HL-60 (cell line): Measurements from ENCODE around the gene NUMB.

Experiments
- DNase-seq, 2 experiments: peaks; one replicate each; pipeline ENCODE4 v3.0.0-alpha.2; 2010 to 2020; ENCODE audit warnings: low read depth in 1 of 2, low spot score in 1 of 2
- H3K27ac ChIP-seq: fragments of 250-450 bp; sonication (Bioruptor Pico); replicated peaks from 2 replicates; pipeline ENCODE4 v1.5.1; 2020; ENCODE audit warnings: mild to moderate bottlenecking, moderate library complexity
- H3K27me3 ChIP-seq: fragments of 250-450 bp; sonication (Bioruptor Pico); 2 replicates; pipeline ENCODE4 v1.5.1; 2021; ENCODE audit warnings: mild to moderate bottlenecking, moderate library complexity; ENCODE audit not compliant: insufficient read depth, poor library complexity, severe bottlenecking
- H3K4me3 ChIP-seq: replicated peaks from 2 replicates; pipeline ENCODE4 v1.5.1; 2011; ENCODE audit warnings: mild to moderate bottlenecking, control low read depth, low read length; ENCODE audit not compliant: insufficient read depth
- GABPA ChIP-seq: IDR thresholded peaks from 2 replicates; pipeline ENCODE4 v1.6.1; 2012; ENCODE audit warnings: low read depth
- POLR2AphosphoS5 ChIP-seq: IDR thresholded peaks from 2 replicates; pipeline ENCODE4 v1.6.1; 2012; ENCODE audit warnings: low read depth
- SPI1 ChIP-seq: IDR thresholded peaks from 2 replicates; pipeline ENCODE4 v1.6.1; 2012; ENCODE audit warnings: low read depth, mild to moderate bottlenecking, borderline replicate concordance
- TF ChIP-seq, protein P1 (sequence below): IDR thresholded peaks from 2 replicates; pipeline ENCODE4 v1.6.1; 2012; ENCODE audit warnings: low read depth; ENCODE audit not compliant: insufficient replicate concordance
- TF ChIP-seq, protein P2 (sequence below): IDR thresholded peaks from one replicate; pipeline ENCODE4 v1.5.1; 2011; ENCODE audit warnings: low read length, control low read depth, inconsistent platforms; ENCODE audit not compliant: insufficient read depth

The NUMB gene

DNA sequence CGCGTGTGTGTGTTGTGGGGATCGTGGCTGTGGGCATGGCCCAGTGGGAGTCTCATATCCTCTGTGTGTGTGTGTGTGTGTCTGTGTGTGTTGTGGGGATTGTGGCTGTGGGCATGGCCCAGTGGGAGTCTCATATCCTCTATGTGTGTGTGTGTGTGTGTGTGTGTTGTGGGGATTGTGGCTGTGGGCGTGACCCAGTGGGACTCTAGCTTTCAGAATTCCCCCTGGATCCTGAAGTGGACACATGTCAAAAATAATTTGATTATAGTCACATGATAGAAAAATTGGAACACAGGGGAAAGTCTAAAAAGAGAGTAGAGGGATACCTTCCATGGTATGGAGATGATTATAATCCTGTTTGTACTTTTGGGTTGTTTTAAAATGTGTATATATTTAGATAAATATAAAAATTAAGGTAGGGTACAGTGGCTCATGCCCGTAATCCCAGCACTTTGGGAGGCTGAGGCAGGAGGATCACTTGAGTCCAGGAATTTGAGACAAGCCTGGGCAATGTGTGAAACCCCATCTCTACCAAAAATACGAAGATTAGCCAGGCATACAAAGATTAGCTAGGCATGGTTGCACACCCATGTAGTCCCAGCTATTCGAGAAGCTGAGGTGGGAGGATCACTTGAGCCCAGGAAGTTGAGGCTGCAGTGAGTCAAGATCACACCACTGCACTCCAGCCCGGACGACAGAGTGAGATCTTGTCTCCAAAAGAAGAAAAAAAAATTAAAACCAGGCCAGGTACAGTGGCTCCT is 210.1 kb downstream of the NUMB start:
- Histone ChIP-seq H3K4me3 (no peak overlapping the region), H3K27ac (no peak overlapping the region), H3K27me3 (no peaks in the 10 kb centered on the region)
- TF ChIP-seq, protein P1, sequence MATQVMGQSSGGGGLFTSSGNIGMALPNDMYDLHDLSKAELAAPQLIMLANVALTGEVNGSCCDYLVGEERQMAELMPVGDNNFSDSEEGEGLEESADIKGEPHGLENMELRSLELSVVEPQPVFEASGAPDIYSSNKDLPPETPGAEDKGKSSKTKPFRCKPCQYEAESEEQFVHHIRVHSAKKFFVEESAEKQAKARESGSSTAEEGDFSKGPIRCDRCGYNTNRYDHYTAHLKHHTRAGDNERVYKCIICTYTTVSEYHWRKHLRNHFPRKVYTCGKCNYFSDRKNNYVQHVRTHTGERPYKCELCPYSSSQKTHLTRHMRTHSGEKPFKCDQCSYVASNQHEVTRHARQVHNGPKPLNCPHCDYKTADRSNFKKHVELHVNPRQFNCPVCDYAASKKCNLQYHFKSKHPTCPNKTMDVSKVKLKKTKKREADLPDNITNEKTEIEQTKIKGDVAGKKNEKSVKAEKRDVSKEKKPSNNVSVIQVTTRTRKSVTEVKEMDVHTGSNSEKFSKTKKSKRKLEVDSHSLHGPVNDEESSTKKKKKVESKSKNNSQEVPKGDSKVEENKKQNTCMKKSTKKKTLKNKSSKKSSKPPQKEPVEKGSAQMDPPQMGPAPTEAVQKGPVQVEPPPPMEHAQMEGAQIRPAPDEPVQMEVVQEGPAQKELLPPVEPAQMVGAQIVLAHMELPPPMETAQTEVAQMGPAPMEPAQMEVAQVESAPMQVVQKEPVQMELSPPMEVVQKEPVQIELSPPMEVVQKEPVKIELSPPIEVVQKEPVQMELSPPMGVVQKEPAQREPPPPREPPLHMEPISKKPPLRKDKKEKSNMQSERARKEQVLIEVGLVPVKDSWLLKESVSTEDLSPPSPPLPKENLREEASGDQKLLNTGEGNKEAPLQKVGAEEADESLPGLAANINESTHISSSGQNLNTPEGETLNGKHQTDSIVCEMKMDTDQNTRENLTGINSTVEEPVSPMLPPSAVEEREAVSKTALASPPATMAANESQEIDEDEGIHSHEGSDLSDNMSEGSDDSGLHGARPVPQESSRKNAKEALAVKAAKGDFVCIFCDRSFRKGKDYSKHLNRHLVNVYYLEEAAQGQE: no peak
- TF ChIP-seq GABPA: no peak
- no peak for TF ChIP-seq SPI1
- TF ChIP-seq POLR2AphosphoS5: no peak
- no peak for DNase-seq

DNA sequence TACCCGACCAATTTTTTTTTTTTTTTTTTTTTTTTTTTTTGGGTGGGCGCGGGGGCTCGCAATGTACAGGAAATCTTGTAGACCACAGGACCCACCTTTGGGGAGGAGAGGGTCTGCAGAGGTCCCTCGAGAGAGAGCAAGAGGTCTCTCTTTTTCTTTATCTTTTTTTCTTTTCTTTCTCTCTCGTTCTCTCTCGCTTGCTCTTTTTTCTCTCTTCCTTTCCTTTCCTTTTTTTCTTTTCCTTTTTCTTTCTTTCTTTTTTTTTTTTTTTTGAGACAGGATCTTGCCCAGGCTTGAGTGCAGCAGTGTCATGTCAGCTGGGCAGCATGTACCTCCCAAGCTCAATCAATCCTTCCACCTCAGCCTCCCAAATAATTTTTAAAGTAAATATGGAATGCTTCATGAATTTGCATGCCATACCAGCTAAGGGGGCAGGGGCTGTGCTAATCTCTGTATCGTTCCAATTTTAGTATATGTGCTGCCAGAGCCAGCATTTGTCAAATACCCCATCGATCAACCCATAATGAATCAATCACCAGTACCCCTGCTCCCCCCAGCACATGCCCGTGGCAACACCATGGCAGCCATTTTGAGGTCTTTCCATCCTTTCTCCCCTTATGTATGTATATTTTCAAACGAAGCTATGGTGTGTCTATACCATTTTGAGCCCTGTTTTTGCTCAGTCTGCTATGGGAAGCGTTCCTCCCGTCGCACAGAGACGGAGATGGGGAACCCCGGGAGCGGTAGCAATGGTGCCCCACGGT is 211.8 kb downstream of the NUMB start:
- Histone ChIP-seq H3K27ac (no peak overlapping the region), H3K27me3 (no peaks in the 10 kb centered on the region), H3K4me3 (peak overlapping the region; percentile 49)
- TF ChIP-seq, protein P2, sequence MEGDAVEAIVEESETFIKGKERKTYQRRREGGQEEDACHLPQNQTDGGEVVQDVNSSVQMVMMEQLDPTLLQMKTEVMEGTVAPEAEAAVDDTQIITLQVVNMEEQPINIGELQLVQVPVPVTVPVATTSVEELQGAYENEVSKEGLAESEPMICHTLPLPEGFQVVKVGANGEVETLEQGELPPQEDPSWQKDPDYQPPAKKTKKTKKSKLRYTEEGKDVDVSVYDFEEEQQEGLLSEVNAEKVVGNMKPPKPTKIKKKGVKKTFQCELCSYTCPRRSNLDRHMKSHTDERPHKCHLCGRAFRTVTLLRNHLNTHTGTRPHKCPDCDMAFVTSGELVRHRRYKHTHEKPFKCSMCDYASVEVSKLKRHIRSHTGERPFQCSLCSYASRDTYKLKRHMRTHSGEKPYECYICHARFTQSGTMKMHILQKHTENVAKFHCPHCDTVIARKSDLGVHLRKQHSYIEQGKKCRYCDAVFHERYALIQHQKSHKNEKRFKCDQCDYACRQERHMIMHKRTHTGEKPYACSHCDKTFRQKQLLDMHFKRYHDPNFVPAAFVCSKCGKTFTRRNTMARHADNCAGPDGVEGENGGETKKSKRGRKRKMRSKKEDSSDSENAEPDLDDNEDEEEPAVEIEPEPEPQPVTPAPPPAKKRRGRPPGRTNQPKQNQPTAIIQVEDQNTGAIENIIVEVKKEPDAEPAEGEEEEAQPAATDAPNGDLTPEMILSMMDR: no peak
- no peak for TF ChIP-seq SPI1
- TF ChIP-seq GABPA: no peak
- TF ChIP-seq, protein P1: no peak
- TF ChIP-seq POLR2AphosphoS5: no peak
- no peak for DNase-seq

DNA sequence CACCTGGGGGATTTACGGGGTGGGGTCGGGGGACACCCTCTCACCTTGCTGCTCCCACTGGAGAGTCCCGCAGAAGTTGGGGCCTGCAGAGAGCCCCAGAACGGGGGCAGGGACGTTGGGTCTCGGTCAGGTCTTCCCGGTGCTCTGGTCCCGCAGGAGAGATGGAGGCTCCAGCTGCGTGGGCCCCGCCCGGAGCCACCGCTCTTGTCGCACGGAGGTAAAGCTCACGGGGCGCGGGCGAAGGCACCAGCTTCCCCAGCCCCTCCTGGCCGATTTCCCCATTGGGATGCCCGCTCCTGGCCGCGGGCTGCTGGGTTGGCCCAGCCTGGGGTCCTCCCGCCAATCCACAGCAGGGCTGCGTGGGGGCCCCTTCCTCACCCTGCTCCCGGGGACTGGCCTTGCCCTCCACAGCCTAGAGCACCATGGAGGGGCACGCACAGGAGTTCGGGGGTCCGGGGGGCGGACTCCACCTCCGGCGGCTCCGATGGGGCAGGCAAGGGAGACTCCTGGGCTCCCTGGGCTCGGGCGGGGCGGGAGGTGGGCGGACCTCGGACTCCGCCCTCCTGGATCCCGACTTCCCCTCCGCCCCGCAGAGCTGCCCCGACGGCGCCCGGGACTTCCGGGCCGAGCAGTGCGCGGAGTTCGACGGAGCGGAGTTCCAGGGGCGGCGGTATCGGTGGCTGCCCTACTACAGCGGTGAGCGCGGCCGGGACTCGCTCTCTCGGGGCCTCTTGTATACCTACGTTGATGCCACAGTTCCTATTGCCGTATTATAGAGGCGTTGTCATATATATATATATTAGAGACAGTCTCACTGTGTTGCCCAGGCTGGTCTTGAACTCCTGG is 212.6 kb downstream of the NUMB start:
- no peak overlapping the region for H3K27ac ChIP-seq
- no peaks in the 10 kb centered on the region for H3K27me3 ChIP-seq
- peak; percentile 25 for DNase-seq
- H3K4me3 ChIP-seq: peak overlapping the region; percentile 49
- TF ChIP-seq POLR2AphosphoS5: no peak
- TF ChIP-seq, protein P1: no peak
- TF ChIP-seq, protein P2: no peak
- no peak for TF ChIP-seq GABPA
- TF ChIP-seq SPI1: no peak
